ENCODE measurements around the gene PLBD2. TPM values are rescaled to one million over a fixed set of nuclear protein-coding genes. Genes with fewer than 3 reads are reported as not detected.

PLBD2 gene
- total RNA-seq, 1 donor from 2014 or later = 26.6 TPM

DNA sequence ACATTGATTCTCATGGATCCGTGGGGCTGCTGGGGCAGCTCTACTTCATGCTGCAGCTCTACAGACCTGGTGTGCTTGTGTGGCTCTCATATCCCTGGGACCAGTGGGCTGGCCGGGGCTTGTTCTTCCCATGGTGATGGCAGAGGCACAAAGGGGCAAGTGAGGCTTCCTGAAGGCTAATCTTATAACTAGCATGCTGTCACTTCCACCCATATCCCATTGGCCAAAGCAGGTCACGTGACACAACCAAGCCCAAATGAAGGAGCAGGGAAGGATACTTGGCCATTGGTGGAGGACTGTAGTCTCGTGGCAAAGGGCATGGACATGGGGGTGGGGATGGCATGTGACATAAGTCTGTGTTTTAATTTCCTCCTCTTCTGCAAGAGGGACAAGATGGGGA lies 9.9 kb downstream of the PLBD2 start:
- Mint-ChIP-seq H3K27me3 (ENCODE audit: unreplicated experiment) (peaks cover 6% of the 10 kb centered on the region), H3K36me3 (ENCODE audit: low read depth, unreplicated experiment) (no peaks in the 10 kb centered on the region), H3K4me1 (ENCODE audit: unreplicated experiment) (no peaks in the 10 kb centered on the region), H3K27ac (ENCODE audit: unreplicated experiment) (no peak overlapping the region), H3K9me3 (ENCODE audit: unreplicated experiment) (no peaks in the 10 kb centered on the region), H3K4me3 (ENCODE audit: unreplicated experiment) (no peak overlapping the region)
- DNase-seq (ENCODE audit: low spot score) = no peak
- TF ChIP-seq, protein P1, sequence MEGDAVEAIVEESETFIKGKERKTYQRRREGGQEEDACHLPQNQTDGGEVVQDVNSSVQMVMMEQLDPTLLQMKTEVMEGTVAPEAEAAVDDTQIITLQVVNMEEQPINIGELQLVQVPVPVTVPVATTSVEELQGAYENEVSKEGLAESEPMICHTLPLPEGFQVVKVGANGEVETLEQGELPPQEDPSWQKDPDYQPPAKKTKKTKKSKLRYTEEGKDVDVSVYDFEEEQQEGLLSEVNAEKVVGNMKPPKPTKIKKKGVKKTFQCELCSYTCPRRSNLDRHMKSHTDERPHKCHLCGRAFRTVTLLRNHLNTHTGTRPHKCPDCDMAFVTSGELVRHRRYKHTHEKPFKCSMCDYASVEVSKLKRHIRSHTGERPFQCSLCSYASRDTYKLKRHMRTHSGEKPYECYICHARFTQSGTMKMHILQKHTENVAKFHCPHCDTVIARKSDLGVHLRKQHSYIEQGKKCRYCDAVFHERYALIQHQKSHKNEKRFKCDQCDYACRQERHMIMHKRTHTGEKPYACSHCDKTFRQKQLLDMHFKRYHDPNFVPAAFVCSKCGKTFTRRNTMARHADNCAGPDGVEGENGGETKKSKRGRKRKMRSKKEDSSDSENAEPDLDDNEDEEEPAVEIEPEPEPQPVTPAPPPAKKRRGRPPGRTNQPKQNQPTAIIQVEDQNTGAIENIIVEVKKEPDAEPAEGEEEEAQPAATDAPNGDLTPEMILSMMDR (IDR thresholded peaks at IDR 0.05; ENCODE audit: unreplicated experiment) = no peak

DNA sequence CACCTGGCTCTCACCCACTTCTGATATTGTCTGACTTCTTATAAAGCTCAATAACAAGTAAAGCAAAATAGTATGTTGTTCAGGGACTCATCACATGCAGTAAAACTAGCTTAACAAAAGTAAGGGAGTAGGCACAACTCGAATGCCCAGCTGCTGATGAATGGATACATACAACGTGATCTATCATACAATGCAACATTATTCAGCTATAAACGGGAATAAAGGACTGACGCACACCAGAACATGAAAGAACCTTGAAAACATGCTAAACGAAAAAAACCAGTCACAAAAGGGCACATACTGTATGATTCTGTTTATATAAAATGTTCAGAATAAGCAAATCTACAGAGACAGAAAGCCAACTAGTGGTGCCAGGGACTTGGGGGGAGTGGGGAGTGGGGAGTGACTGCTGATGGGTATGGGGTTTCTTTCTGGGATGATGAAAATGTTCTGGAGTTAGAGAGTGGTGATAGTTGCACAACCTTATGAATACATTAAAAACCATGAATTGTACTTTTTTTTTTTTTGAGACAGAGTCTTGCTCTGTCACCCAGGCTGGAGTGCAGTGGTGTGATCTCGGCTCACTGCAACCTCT lies 11.1 kb downstream of the PLBD2 start:
- no peak for DNase-seq (ENCODE audit: low spot score)
- Mint-ChIP-seq H3K4me3 (ENCODE audit: unreplicated experiment) (no peak overlapping the region), H3K9me3 (ENCODE audit: unreplicated experiment) (no peaks in the 10 kb centered on the region), H3K36me3 (ENCODE audit: low read depth, unreplicated experiment) (peaks cover 6% of the 10 kb centered on the region), H3K27ac (ENCODE audit: unreplicated experiment) (no peak overlapping the region), H3K27me3 (ENCODE audit: unreplicated experiment) (peaks cover 7% of the 10 kb centered on the region), H3K4me1 (ENCODE audit: unreplicated experiment) (no peaks in the 10 kb centered on the region)
- TF ChIP-seq, protein P1 (IDR thresholded peaks at IDR 0.05; ENCODE audit: unreplicated experiment) = no peak

DNA sequence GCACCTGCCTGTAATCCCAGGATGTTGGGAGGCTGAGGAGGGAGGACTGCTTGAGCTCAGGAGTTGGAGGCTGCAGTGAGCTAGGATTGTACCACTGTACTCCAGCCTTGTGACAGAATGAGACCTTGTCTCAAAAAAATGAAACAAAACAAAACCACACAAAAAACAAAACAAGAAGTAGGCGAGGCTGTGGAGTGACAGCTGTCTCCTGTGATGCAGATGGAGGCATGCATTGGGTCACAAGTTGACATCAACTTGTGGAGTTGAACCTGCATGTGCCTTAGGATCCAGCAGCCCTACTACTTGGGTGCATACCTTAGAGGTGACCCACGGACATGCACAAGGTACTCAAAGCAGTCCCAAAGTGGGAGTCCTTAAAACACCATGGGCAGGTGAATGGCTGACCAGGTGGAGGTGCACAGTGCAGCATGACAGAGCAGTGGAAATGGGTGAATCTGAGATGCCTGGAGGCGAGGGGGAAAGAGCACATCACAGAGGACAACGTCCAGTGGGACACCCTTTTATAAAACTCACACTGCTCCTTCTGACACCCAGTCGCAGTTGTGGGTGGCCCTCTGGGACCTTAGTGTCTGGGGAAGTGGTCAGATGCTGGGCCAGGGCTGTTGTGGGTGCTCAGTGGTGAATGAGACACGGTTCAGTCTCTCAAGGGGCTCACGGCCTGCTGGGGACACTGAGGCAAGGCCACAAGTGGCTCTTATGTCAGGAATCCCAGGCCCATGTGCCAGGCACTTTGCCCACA lies 12.7 kb downstream of the PLBD2 start:
- Mint-ChIP-seq H3K4me3 (ENCODE audit: unreplicated experiment) (no peak overlapping the region), H3K27me3 (ENCODE audit: unreplicated experiment) (peaks cover 7% of the 10 kb centered on the region), H3K9me3 (ENCODE audit: unreplicated experiment) (no peaks in the 10 kb centered on the region), H3K27ac (ENCODE audit: unreplicated experiment) (no peak overlapping the region), H3K4me1 (ENCODE audit: unreplicated experiment) (no peaks in the 10 kb centered on the region), H3K36me3 (ENCODE audit: low read depth, unreplicated experiment) (peaks cover 9% of the 10 kb centered on the region)
- TF ChIP-seq, protein P1 (IDR thresholded peaks at IDR 0.05; ENCODE audit: unreplicated experiment) = no peak
- DNase-seq (ENCODE audit: low spot score) = no peak

DNA sequence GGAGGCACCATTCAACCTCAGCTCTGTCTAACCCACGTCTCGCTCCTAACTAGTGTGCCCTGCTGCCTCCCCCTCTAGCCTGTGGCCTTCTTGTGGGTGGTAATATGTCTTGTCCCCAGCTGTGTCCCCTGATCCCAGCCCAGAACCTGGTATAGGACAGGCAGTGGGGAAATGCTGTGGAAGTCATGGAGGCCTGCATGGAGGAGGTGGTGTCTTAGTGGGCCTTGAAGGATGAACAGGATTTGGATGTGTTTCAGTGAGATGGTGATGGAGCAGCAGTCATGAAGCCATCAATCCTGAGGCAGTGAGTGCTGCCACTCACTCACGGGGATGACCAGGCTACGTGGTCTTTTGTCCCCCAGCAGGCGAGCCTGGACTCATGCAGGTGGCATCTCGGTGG lies 13.4 kb downstream of the PLBD2 start:
- H3K27me3 Mint-ChIP-seq (ENCODE audit: unreplicated experiment) = peaks cover 7% of the 10 kb centered on the region
- peaks cover 9% of the 10 kb centered on the region for H3K36me3 Mint-ChIP-seq (ENCODE audit: low read depth, unreplicated experiment)
- DNase-seq (ENCODE audit: low spot score) = no peak
- no peaks in the 10 kb centered on the region for H3K4me1 Mint-ChIP-seq (ENCODE audit: unreplicated experiment)
- H3K27ac Mint-ChIP-seq (ENCODE audit: unreplicated experiment) = no peak overlapping the region
- H3K4me3 Mint-ChIP-seq (ENCODE audit: unreplicated experiment) = no peak overlapping the region
- TF ChIP-seq, protein P1 (IDR thresholded peaks at IDR 0.05; ENCODE audit: unreplicated experiment) = no peak
- H3K9me3 Mint-ChIP-seq (ENCODE audit: unreplicated experiment) = no peaks in the 10 kb centered on the region

DNA sequence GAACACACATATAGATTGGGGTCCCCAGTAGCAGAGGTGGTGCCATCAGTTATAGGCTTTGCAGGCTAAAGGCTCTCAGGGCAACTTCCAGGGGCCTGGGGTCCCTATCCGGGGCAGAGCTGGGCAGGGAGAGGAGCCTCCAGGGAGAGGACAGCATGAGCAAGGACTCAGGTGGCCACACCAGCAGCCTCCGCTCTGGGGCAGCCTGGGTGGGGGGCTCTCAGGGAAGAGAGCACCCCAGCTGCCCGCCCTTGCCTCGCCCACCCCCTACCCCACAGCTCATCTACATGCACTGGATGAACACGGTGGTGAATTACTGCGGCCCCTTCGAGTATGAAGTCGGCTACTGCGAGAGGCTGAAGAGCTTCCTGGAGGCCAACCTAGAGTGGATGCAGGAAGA lies 14.0 kb downstream of the PLBD2 start:
- Mint-ChIP-seq H3K4me1 (ENCODE audit: unreplicated experiment) (no peaks in the 10 kb centered on the region), H3K4me3 (ENCODE audit: unreplicated experiment) (no peak overlapping the region), H3K36me3 (ENCODE audit: low read depth, unreplicated experiment) (peaks cover 9% of the 10 kb centered on the region)

More for the DNA sequence above, 14.0 kb downstream of the PLBD2 start:
- TF ChIP-seq, protein P1 (IDR thresholded peaks at IDR 0.05; ENCODE audit: unreplicated experiment) = no peak
- no peak for DNase-seq (ENCODE audit: low spot score)
- no peaks in the 10 kb centered on the region for H3K9me3 Mint-ChIP-seq (ENCODE audit: unreplicated experiment)
- H3K27ac Mint-ChIP-seq (ENCODE audit: unreplicated experiment) = no peak overlapping the region
- H3K27me3 Mint-ChIP-seq (ENCODE audit: unreplicated experiment) = peaks cover 7% of the 10 kb centered on the region

Measured in endothelial cell (in vitro differentiated cells).